Fibroblast of villous mesenchyme (primary cell): ENCODE data around the gene ZNF276. TPM values are rescaled to one million over a fixed set of nuclear protein-coding genes. Genes with fewer than 3 reads are reported as not detected.

Source experiments
- DNase-seq: peaks from one replicate; pipeline ENCODE4 v3.0.0-alpha.2; 2010; ENCODE audit warnings: low read depth
- H3K4me3 ChIP-seq: 2 replicates; pipeline ENCODE4 v1.5.1; 2011; ENCODE audit warnings: low read depth, mild to moderate bottlenecking, low read length
- CTCF ChIP-seq: IDR thresholded peaks from 2 replicates; pipeline ENCODE4 v1.5.1; 2012; ENCODE audit warnings: low read depth, mild to moderate bottlenecking, low read length; ENCODE audit not compliant: insufficient read depth
- total RNA-seq: library from RNA; depleted of rRNA; stranded (reverse); fragments of >200 nt; gene quantifications from 2 replicates; pipeline ENCODE4 v1.2.3, GENCODE V29; 2012

Gene ZNF276
- total RNA-seq, 1 donor, result 15.1 TPM

GRCh38 chr16:89720551-89720812 lies 855 bp upstream of the ZNF276 start:
- DNase-seq, result peak; percentile 26
- TF ChIP-seq CTCF, result no peak
- H3K4me3 ChIP-seq, result peak overlapping the region; percentile 82

GRCh38 chr16:89721546-89722391 lies 432 bp downstream of the ZNF276 start:
- peak overlapping the region; percentile 82 for H3K4me3 ChIP-seq
- TF ChIP-seq CTCF, result no peak
- DNase-seq, result peak; percentile 79

- TF ChIP-seq CTCF, result no peak
- H3K4me3 ChIP-seq, result peak overlapping the region; percentile 82
- DNase-seq, result peak; percentile 58
Observed at GRCh38 chr16:89722392-89723278, 1.3 kb downstream of the ZNF276 start.

- peak overlapping the region; percentile 82 for H3K4me3 ChIP-seq
- DNase-seq, result no peak
- no peak for TF ChIP-seq CTCF
Observed at GRCh38 chr16:89723279-89724250, 2.2 kb downstream of the ZNF276 start.

- TF ChIP-seq CTCF, result no peak
- DNase-seq, result no peak
- no peak overlapping the region for H3K4me3 ChIP-seq
Observed at GRCh38 chr16:89727406-89728120, 6.2 kb downstream of the ZNF276 start.

- no peak for TF ChIP-seq CTCF
- no peak for DNase-seq
Observed at GRCh38 chr16:89729293-89729692, 8.0 kb downstream of the ZNF276 start.

More at GRCh38 chr16:89729293-89729692, 8.0 kb downstream of the ZNF276 start:
- no peak overlapping the region for H3K4me3 ChIP-seq
